ENCODE measurements around the gene ADCY4. TPM values are rescaled to one million over a fixed set of nuclear protein-coding genes. Genes with fewer than 3 reads are reported as not detected.
A peak's percentile ranks its signal among the peaks of the same experiment; 100 is the strongest.

The ADCY4 gene
- 6.1 and 8.0 TPM in 2 replicates for total RNA-seq (2013; cell fraction: nucleolus; rRNA removed)
- total RNA-seq (2014; rRNA removed) (0.11 and 0.23 TPM in 2 replicates), total RNA-seq (2014; rRNA removed; fragmentation: Illumina TruSeq; extraction: Trizol) (0.46 TPM in 1 of 2 replicates, not detected in the other), total RNA-seq (2021) (0.87 and 1.0 TPM in 2 replicates), polyA plus RNA-seq (2011; rRNA removed) (0.09 and 0.34 TPM in 2 replicates), polyA plus RNA-seq (2014; fragmentation: Illumina TruSeq; extraction: Trizol) (0.21 and 0.60 TPM in 2 replicates), polyA plus RNA-seq (2014; fragmentation: Nextera tagmentation; extraction: Ambion mirVana) (under 1 TPM; 0.05 to 0.11 TPM), polyA plus RNA-seq (2014; rRNA removed) (0.19 and 1.1 TPM in 2 replicates), polyA plus RNA-seq (2016; fragmentation: Nextera tagmentation; extraction: Ambion mirVana) (under 1 TPM; 0.21 to 0.33 TPM), polyA minus RNA-seq (2011; rRNA and poly(A)+ RNA removed) (0.82 and 1.0 TPM in 2 replicates), Bru-seq, nascent RNA (percentile 37 among the genes with signal in this experiment), BruChase-seq, experiment 1, labeled RNA remaining after a 6-hour chase (percentile 33 among the genes with signal in this experiment), BruChase-seq, experiment 2, labeled RNA remaining after a 2-hour chase (percentile 33 among the genes with signal in this experiment)
- 0.38 TPM for polyA plus RNA-seq (2011; ENCODE audit: low read depth)
- polyA plus RNA-seq (2011; cell fraction: cytosol; rRNA removed) = 0.12 and 0.23 TPM in 2 replicates
- polyA plus RNA-seq (2011; cell fraction: nucleus; rRNA removed) = 3.5 and 6.1 TPM in 2 replicates
- 1.0 and 1.3 TPM in 2 replicates for polyA plus RNA-seq (2012)
- polyA minus RNA-seq (2011; cell fraction: cytosol; rRNA and poly(A)+ RNA removed) = not detected in 2 replicates
- 0.73 and 2.0 TPM in 2 replicates for polyA minus RNA-seq (2011; cell fraction: nucleus; rRNA and poly(A)+ RNA removed)
- long read RNA-seq, experiment 1 = 0 reads
- long read RNA-seq, experiment 2 = 0 reads

- Histone ChIP-seq H3K4me2 (ENCODE audit: control insufficient read depth, insufficient read depth) (peak within 1 kb of the TSS; percentile 90; the same call in 1 of the 2 replicates), H4K20me1 (ENCODE audit: control insufficient read depth, insufficient read depth) (no peaks in the 10 kb centered on the region), H2AFZ (ENCODE audit: control insufficient read depth, low read depth, low read length) (peak within 1 kb of the TSS; percentile 58; the same call in 1 of the 2 replicates), H3K9me3 (replicated peaks; ENCODE audit: control insufficient read depth, insufficient read depth, low read length) (no peaks in the 10 kb centered on the region), H3K79me2 (ENCODE audit: control insufficient read depth, insufficient read depth, low read length) (no peaks in the 10 kb centered on the region), H3K27me3 (replicated peaks in 1 of 2; ENCODE audit: control insufficient read depth in 2 of 2, insufficient read depth in 2 of 2, low read length in 1 of 2) (peaks cover 2 to 12% of the 10 kb centered on the region in 2 experiments; a peak in 3 of 4 replicates), H3K36me3 (ENCODE audit: control insufficient read depth in 2 of 2, insufficient read depth in 2 of 2, low read length in 1 of 2) (no peaks in the 10 kb centered on the region; a peak in 1 of 4 replicates), H3K9ac (ENCODE audit: control insufficient read depth, insufficient read depth, low read length) (no peak within 1 kb of the TSS; the same call in 1 of the 2 replicates), H3K4me1 (ENCODE audit: control insufficient read depth, insufficient read depth, low read length) (peaks cover 24% of the 10 kb centered on the region), H3K27ac (ENCODE audit: control insufficient read depth, insufficient read depth) (no peak within 1 kb of the TSS), H3K4me3 (peak within 1 kb of the TSS; percentile 59; the same call in 1 of the 2 replicates)
- ChIA-PET POLR2A (interaction anchor here (4.0 kb wide), 1 partner anchor 96 kb away, joined by 42 read pairs; the partner anchor contains the start of genes CBLN3 and KHNYN), SMC1A (ENCODE audit: uncharacterized antibody, unreplicated experiment) (interaction anchor here (1.6 to 4.9 kb wide), 3 partner anchors 16 to 101 kb away, joined by 4 to 77 read pairs (median 53); partner anchors contain the start of genes CBLN3 and KHNYN), CTCF (interaction anchor here (1.0 to 16.6 kb wide), 14 partner anchors 9 to 105 kb away, joined by 3 to 452 read pairs (median 9); partner anchors contain the start of genes CBLN3, CIDEB, KHNYN and LTB4R2), RAD21 (ENCODE audit: unreplicated experiment) (interaction anchor here (1.0 to 5.0 kb wide), 5 partner anchors 13 to 101 kb away, joined by 3 to 141 read pairs (median 7); partner anchors contain the start of genes CBLN3 and KHNYN)
- in situ Hi-C loops (cut with MboI) = loop anchor here (5.0 kb wide), 1 partner anchor 98 kb away; no protein-coding TSS in a partner anchor
- 23% methylated on average over 63 of the region's 65 CpGs for WGBS (ENCODE audit: insufficient coverage, insufficient replicate concordance, low lambda C conversion rate, missing lambda C conversion rate)
- FAIRE-seq (no peak), DNase-seq (ENCODE audit: low read depth, low spot score) (no peak), ATAC-seq (no peak)
- intact Hi-C loops (cut with micrococcal nuclease; ENCODE audit: unreplicated experiment) = loop anchor here (5.0 kb wide), 1 partner anchor 33 kb away; the partner anchor contains the start of gene NFATC4
- TF ChIP-seq ATF7 (IDR thresholded peaks at IDR 0.05; ENCODE audit: low read depth) = no peak
- no TSS peak for BruUV-seq (replicated peaks)
These were observed at the start of gene ADCY4 for GRCh38 chr14:24334431-24335291. ADCY4 (minus strand) TSS chr14:24335071; CDS start chr14:24334652, 419 bp downstream.
